HepG2 (cell line): ENCODE data around the gene NSD2. TPM values are rescaled to one million over a fixed set of nuclear protein-coding genes. Genes with fewer than 3 reads are reported as not detected.

Experiments
- ELF3 ChIP-seq: IDR thresholded peaks from 2 replicates; pipeline ENCODE4 v1.6.1; 2016; ENCODE audit warnings: missing genetic modification reagents, missing compliant biosample characterization
- KLF11 ChIP-seq: IDR thresholded peaks from 2 replicates; pipeline ENCODE4 v1.6.1; 2016; ENCODE audit warnings: missing compliant biosample characterization
- MAF1 ChIP-seq: sonication (generic); formaldehyde crosslinking; IDR thresholded peaks from 2 replicates; pipeline ENCODE4 v1.5.0; 2020; ENCODE audit warnings: missing genetic modification reagents, borderline replicate concordance
- NFYB ChIP-seq: sonication (generic); formaldehyde crosslinking; IDR thresholded peaks from 2 replicates; pipeline ENCODE4 v1.4.0; 2020; ENCODE audit warnings: missing genetic modification reagents
- SRSF9 ChIP-seq: fragments of 200-400 bp; formaldehyde crosslinking; IDR thresholded peaks from 2 replicates; pipeline ENCODE4 v1.6.1; 2018; ENCODE audit warnings: borderline replicate concordance, mild to moderate bottlenecking, low read depth, low read length; ENCODE audit not compliant: insufficient read depth, poor library complexity, severe bottlenecking
- ZBTB20 ChIP-seq: sonication (generic); formaldehyde crosslinking; IDR thresholded peaks from 2 replicates; pipeline ENCODE4 v1.8.1; 2023; ENCODE audit warnings: missing genetic modification reagents, low read depth, mild to moderate bottlenecking, borderline replicate concordance
- ZFAT ChIP-seq: sonication (generic); formaldehyde crosslinking; conservative IDR thresholded peaks from 2 replicates; pipeline ENCODE4 v1.8.1; 2023; ENCODE audit warnings: missing genetic modification reagents, inconsistent platforms
- ZNF282 ChIP-seq: fragments of 450-650 bp; IDR thresholded peaks from 2 replicates; pipeline ENCODE4 v1.6.1; 2018; ENCODE audit not compliant: partially characterized antibody
- ZNF333 ChIP-seq: sonication (generic); formaldehyde crosslinking; IDR thresholded peaks from 2 replicates; pipeline ENCODE4 v1.4.0; 2020; ENCODE audit warnings: mild to moderate bottlenecking, missing genetic modification reagents, borderline replicate concordance
- ZNF558 ChIP-seq: sonication (generic); formaldehyde crosslinking; IDR thresholded peaks from 2 replicates; pipeline ENCODE4 v1.9.0; 2022; ENCODE audit warnings: mild to moderate bottlenecking, missing genetic modification reagents, borderline replicate concordance
- polyA plus RNA-seq, 8 experiments: library from polyadenylated mRNA; depleted of rRNA in 3 of 8; stranded (reverse) in 7 of 8; unstranded in 1 of 8; fragments of >200 nt; fragmentation: Illumina TruSeq in 4 of 8; extraction: Trizol in 4 of 8; gene quantifications; 2 replicates each; pipeline versions ENCODE4 v1.2.1 to v1.2.3, GENCODE V29; 2011 to 2016; ENCODE audit warnings: low read depth in 4 of 8, missing spikeins in 1 of 8, mixed read lengths in 1 of 8; ENCODE audit not compliant: insufficient read depth in 1 of 8
- total RNA-seq, 5 experiments: library from RNA; depleted of rRNA; stranded (reverse); fragments of >200 nt; fragmentation: Illumina TruSeq; extraction: Trizol; gene quantifications; 2 replicates each; pipeline ENCODE4 v1.2.3, GENCODE V29; 2016; ENCODE audit warnings: low read depth in 1 of 5
- TF ChIP-seq, protein P1 (sequence below): sonication (generic); formaldehyde crosslinking; IDR thresholded peaks from 2 replicates; pipeline ENCODE4 v1.4.0; 2020; ENCODE audit warnings: missing genetic modification reagents, borderline replicate concordance
- TF ChIP-seq, protein P2 (sequence below), 2 experiments: sonication (generic) in 1 of 2; formaldehyde crosslinking in 1 of 2; IDR thresholded peaks; 2 replicates each; pipeline versions ENCODE4 v1.4.0 to v1.6.1; 2018 to 2020; ENCODE audit warnings: missing genetic modification reagents in 2 of 2, borderline replicate concordance in 1 of 2, low read depth in 1 of 2, mild to moderate bottlenecking in 1 of 2, missing biosample characterization in 1 of 2
- TF ChIP-seq, protein P3 (sequence below): sonication (generic); formaldehyde crosslinking; IDR thresholded peaks from 2 replicates; pipeline ENCODE4 v1.5.1; 2020; ENCODE audit warnings: mild to moderate bottlenecking, missing genetic modification reagents, borderline replicate concordance
- TF ChIP-seq, protein P4 (sequence below): sonication (generic); formaldehyde crosslinking; IDR thresholded peaks from 2 replicates; pipeline ENCODE4 v1.5.0; 2020; ENCODE audit warnings: missing genetic modification reagents, mild to moderate bottlenecking, borderline replicate concordance
- TF ChIP-seq, protein P5 (sequence below): sonication (generic); formaldehyde crosslinking; IDR thresholded peaks from 2 replicates; pipeline ENCODE4 v1.5.0; 2020; ENCODE audit warnings: mild to moderate bottlenecking, missing genetic modification reagents
- TF ChIP-seq, protein P6 (sequence below): sonication (generic); formaldehyde crosslinking; IDR thresholded peaks from 2 replicates; pipeline ENCODE4 v1.4.0; 2020; ENCODE audit warnings: mild to moderate bottlenecking, missing genetic modification reagents
- TF ChIP-seq, protein P7 (sequence below): sonication (generic); formaldehyde crosslinking; IDR thresholded peaks from 2 replicates; pipeline ENCODE4 v1.4.0; 2020; ENCODE audit warnings: mild to moderate bottlenecking, missing genetic modification reagents
- TF ChIP-seq, protein P8 (sequence below): sonication (generic); formaldehyde crosslinking; IDR thresholded peaks from 2 replicates; pipeline ENCODE4 v1.8.1; 2023; ENCODE audit warnings: mild to moderate bottlenecking, missing genetic modification reagents, borderline replicate concordance

NSD2 gene
- total and polyA plus RNA-seq, 2 of the 13 experiments (the other 11 are each of a cell fraction or from before 2014, with no cell fraction given), result 22.0 to 65.9 TPM

DNA sequence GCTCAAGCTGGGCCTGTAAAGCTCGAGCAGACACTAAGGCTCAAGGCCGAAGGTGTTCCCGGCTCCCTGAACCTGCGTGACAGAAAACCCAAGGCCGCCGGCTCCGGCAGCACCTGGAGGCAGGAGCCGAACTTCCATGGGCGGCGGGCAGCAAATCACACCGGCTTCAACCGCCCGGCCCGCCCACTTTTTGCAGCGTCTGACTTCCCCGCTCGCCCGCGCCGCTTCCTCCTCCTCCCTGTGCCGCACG, 940 bp upstream of the NSD2 start (continued):
- TF ChIP-seq, protein P1, sequence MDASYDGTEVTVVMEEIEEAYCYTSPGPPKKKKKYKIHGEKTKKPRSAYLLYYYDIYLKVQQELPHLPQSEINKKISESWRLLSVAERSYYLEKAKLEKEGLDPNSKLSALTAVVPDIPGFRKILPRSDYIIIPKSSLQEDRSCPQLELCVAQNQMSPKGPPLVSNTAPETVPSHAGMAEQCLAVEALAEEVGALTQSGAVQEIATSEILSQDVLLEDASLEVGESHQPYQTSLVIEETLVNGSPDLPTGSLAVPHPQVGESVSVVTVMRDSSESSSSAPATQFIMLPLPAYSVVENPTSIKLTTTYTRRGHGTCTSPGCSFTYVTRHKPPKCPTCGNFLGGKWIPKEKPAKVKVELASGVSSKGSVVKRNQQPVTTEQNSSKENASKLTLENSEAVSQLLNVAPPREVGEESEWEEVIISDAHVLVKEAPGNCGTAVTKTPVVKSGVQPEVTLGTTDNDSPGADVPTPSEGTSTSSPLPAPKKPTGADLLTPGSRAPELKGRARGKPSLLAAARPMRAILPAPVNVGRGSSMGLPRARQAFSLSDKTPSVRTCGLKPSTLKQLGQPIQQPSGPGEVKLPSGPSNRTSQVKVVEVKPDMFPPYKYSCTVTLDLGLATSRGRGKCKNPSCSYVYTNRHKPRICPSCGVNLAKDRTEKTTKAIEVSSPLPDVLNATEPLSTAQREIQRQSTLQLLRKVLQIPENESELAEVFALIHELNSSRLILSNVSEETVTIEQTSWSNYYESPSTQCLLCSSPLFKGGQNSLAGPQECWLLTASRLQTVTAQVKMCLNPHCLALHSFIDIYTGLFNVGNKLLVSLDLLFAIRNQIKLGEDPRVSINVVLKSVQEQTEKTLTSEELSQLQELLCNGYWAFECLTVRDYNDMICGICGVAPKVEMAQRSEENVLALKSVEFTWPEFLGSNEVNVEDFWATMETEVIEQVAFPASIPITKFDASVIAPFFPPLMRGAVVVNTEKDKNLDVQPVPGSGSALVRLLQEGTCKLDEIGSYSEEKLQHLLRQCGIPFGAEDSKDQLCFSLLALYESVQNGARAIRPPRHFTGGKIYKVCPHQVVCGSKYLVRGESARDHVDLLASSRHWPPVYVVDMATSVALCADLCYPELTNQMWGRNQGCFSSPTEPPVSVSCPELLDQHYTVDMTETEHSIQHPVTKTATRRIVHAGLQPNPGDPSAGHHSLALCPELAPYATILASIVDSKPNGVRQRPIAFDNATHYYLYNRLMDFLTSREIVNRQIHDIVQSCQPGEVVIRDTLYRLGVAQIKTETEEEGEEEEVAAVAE (CRISPR knock-in tag), result no peak
- TF ChIP-seq ZNF282, result no peak
- TF ChIP-seq MAF1 (CRISPR knock-in tag), result no peak
- TF ChIP-seq ELF3 (CRISPR knock-in tag), result peak; percentile 76; the same call in 1 of the 2 replicates
- TF ChIP-seq ZNF333 (CRISPR knock-in tag), result 0 out of 2 replicates have a peak, but pooled peaks have one; percentile 57
- no peak for TF ChIP-seq NFYB (CRISPR knock-in tag)
- no peak for TF ChIP-seq ZFAT
- TF ChIP-seq, protein P2, sequence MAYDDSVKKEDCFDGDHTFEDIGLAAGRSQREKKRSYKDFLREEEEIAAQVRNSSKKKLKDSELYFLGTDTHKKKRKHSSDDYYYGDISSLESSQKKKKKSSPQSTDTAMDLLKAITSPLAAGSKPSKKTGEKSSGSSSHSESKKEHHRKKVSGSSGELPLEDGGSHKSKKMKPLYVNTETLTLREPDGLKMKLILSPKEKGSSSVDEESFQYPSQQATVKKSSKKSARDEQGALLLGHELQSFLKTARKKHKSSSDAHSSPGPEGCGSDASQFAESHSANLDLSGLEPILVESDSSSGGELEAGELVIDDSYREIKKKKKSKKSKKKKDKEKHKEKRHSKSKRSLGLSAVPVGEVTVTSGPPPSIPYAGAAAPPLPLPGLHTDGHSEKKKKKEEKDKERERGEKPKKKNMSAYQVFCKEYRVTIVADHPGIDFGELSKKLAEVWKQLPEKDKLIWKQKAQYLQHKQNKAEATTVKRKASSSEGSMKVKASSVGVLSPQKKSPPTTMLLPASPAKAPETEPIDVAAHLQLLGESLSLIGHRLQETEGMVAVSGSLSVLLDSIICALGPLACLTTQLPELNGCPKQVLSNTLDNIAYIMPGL (CRISPR knock-in tag; IDR thresholded peaks at IDR 0.05; ENCODE audit: borderline replicate concordance in 1 of 2, low read depth in 1 of 2), result no peak; a peak in 2 of 4 replicates
- no peak for TF ChIP-seq KLF11 (CRISPR knock-in tag)
- TF ChIP-seq, protein P3, sequence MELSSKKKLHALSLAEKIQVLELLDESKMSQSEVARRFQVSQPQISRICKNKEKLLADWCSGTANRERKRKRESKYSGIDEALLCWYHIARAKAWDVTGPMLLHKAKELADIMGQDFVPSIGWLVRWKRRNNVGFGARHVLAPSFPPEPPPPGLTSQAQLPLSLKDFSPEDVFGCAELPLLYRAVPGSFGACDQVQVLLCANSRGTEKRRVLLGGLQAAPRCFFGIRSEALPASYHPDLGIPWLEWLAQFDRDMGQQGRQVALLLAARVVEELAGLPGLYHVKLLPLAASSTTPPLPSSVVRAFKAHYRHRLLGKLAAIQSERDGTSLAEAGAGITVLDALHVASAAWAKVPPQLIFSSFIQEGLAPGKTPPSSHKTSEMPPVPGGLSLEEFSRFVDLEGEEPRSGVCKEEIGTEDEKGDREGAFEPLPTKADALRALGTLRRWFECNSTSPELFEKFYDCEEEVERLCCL (CRISPR knock-in tag), result no peak
- TF ChIP-seq, protein P4, sequence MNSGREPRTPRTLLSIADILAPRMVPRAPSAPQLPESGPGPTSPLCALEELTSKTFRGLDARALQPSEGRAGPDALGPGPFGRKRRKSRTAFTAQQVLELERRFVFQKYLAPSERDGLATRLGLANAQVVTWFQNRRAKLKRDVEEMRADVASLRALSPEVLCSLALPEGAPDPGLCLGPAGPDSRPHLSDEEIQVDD, result no peak; the same call in 1 of the 2 replicates
- TF ChIP-seq, protein P5, sequence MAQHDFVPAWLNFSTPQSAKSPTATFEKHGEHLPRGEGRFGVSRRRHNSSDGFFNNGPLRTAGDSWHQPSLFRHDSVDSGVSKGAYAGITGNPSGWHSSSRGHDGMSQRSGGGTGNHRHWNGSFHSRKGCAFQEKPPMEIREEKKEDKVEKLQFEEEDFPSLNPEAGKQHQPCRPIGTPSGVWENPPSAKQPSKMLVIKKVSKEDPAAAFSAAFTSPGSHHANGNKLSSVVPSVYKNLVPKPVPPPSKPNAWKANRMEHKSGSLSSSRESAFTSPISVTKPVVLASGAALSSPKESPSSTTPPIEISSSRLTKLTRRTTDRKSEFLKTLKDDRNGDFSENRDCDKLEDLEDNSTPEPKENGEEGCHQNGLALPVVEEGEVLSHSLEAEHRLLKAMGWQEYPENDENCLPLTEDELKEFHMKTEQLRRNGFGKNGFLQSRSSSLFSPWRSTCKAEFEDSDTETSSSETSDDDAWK (CRISPR knock-in tag), result no peak
- no peak for TF ChIP-seq ZNF558 (CRISPR knock-in tag)
- 0 out of 2 replicates have a peak, but pooled peaks have one; percentile 12 for TF ChIP-seq ZBTB20 (CRISPR knock-in tag)
- TF ChIP-seq, protein P6, sequence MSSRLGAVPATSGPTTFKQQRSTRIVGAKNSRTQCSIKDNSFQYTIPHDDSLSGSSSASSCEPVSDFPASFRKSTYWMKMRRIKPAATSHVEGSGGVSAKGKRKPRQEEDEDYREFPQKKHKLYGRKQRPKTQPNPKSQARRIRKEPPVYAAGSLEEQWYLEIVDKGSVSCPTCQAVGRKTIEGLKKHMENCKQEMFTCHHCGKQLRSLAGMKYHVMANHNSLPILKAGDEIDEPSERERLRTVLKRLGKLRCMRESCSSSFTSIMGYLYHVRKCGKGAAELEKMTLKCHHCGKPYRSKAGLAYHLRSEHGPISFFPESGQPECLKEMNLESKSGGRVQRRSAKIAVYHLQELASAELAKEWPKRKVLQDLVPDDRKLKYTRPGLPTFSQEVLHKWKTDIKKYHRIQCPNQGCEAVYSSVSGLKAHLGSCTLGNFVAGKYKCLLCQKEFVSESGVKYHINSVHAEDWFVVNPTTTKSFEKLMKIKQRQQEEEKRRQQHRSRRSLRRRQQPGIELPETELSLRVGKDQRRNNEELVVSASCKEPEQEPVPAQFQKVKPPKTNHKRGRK (CRISPR knock-in tag), result no peak
- TF ChIP-seq, protein P7, sequence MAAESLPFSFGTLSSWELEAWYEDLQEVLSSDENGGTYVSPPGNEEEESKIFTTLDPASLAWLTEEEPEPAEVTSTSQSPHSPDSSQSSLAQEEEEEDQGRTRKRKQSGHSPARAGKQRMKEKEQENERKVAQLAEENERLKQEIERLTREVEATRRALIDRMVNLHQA (CRISPR knock-in tag), result no peak
- TF ChIP-seq SRSF9, result no peak
- TF ChIP-seq, protein P8, sequence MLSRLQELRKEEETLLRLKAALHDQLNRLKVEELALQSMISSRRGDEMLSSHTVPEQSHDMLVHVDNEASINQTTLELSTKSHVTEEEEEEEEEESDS, result no peak
